ENCODE results near the gene TOP3A. TPM values are rescaled to one million over a fixed set of nuclear protein-coding genes. Genes with fewer than 3 reads are reported as not detected.
A peak's percentile ranks its signal among the peaks of the same experiment; 100 is the strongest.

TOP3A gene
- total and polyA plus RNA-seq, 2 experiments from 2014 or later = 21.7 to 76.7 TPM

- peak; percentile 54 for TF ChIP-seq POLR2AphosphoS5 (IDR thresholded peaks at IDR 0.05; ENCODE audit: low read depth)
- no peak for TF ChIP-seq EZH2phosphoT487 (IDR thresholded peaks at IDR 0.05; ENCODE audit: unreplicated experiment)
- H3F3A ChIP-seq (replicated peaks; ENCODE audit: low read depth) = peaks cover 18% of the 10 kb centered on the region
- H3K4me2 ChIP-seq = peak overlapping the region; percentile 99
- peaks cover 9% of the 10 kb centered on the region; the same call in 1 of the 2 replicates for H3K36me3 ChIP-seq (ENCODE audit: insufficient read depth)
- H3K27me3 Mint-ChIP-seq (ENCODE audit: insufficient read depth, low read depth, poor library complexity) = peaks cover 4% of the 10 kb centered on the region
- H3K9me3 Mint-ChIP-seq = no peaks in the 10 kb centered on the region
- H3K27ac Mint-ChIP-seq = peak overlapping the region; percentile 98
- no peaks in the 10 kb centered on the region for H3K27me3 ChIP-seq (ENCODE audit: insufficient read depth)
- peak overlapping the region; percentile 95 for H3K4me3 Mint-ChIP-seq
- peaks cover 29% of the 10 kb centered on the region for H3K4me1 Mint-ChIP-seq
- peaks cover 20% of the 10 kb centered on the region for H3K4me1 ChIP-seq (ENCODE audit: insufficient read depth)
- H3K4me3 ChIP-seq = peak overlapping the region; percentile 88
- no peak overlapping the region for H2AFZ ChIP-seq
- H3K79me2 ChIP-seq (replicated peaks; ENCODE audit: insufficient read depth) = peaks cover 34% of the 10 kb centered on the region
- DNase-seq (ENCODE audit: low spot score) (peak; percentile 75), ATAC-seq (peak; percentile 50)
- H3K9me2 ChIP-seq (ENCODE audit: insufficient read depth) = no peaks in the 10 kb centered on the region
- H4K20me1 ChIP-seq (replicated peaks; ENCODE audit: insufficient read depth) = peaks cover 2% of the 10 kb centered on the region
- H3K27ac ChIP-seq (ENCODE audit: low read depth) = peak overlapping the region; percentile 94
- H3K36me3 Mint-ChIP-seq (ENCODE audit: low read depth) = peaks cover 31% of the 10 kb centered on the region
Measured at GRCh38 chr17:18257982-18258355, 56.8 kb downstream of the TOP3A start.

GRCh38 chr17:18257268-18257981 is 57.4 kb downstream of the TOP3A start:
- Histone ChIP-seq H3K9me2 (ENCODE audit: insufficient read depth) (no peaks in the 10 kb centered on the region), H3K79me2 (replicated peaks; ENCODE audit: insufficient read depth) (peaks cover 33% of the 10 kb centered on the region), H3K4me3 (peak overlapping the region; percentile 88), H4K20me1 (replicated peaks; ENCODE audit: insufficient read depth) (peaks cover 4% of the 10 kb centered on the region), H2AFZ (no peak overlapping the region), H3K4me2 (peak overlapping the region; percentile 99), H3K27me3 (ENCODE audit: insufficient read depth) (no peaks in the 10 kb centered on the region), H3K36me3 (ENCODE audit: insufficient read depth) (peaks cover 9% of the 10 kb centered on the region; the same call in 1 of the 2 replicates), H3K27ac (ENCODE audit: low read depth) (peak overlapping the region; percentile 94), H3F3A (replicated peaks; ENCODE audit: low read depth) (peaks cover 18% of the 10 kb centered on the region), H3K4me1 (ENCODE audit: insufficient read depth) (peaks cover 20% of the 10 kb centered on the region)
- Mint-ChIP-seq H3K27ac (peak overlapping the region; percentile 98), H3K36me3 (ENCODE audit: low read depth) (peaks cover 36% of the 10 kb centered on the region), H3K4me1 (peaks cover 29% of the 10 kb centered on the region), H3K4me3 (peak overlapping the region; percentile 95), H3K27me3 (ENCODE audit: insufficient read depth, low read depth, poor library complexity) (peaks cover 4% of the 10 kb centered on the region), H3K9me3 (no peaks in the 10 kb centered on the region)
- TF ChIP-seq STAT1 (IDR thresholded peaks at IDR 0.05; ENCODE audit: unreplicated experiment) (no peak), JUNB (IDR thresholded peaks at IDR 0.05; ENCODE audit: unreplicated experiment) (no peak), ZNF462 (CRISPR knock-in tag; IDR thresholded peaks at IDR 0.05) (no peak), NANOG (IDR thresholded peaks at IDR 0.05; ENCODE audit: borderline replicate concordance) (no peak)
- peak; percentile 6 for ATAC-seq
- DNase-seq (ENCODE audit: low spot score) = peak; percentile 78

Measured in GM23338 (cell line).